ENCODE data around the gene WDR72. TPM values are rescaled to one million over a fixed set of nuclear protein-coding genes. Genes with fewer than 3 reads are reported as not detected.

The WDR72 gene
- total and polyA plus RNA-seq, 4 donors: 0.10 to 0.97 (median 0.45) TPM

DNA sequence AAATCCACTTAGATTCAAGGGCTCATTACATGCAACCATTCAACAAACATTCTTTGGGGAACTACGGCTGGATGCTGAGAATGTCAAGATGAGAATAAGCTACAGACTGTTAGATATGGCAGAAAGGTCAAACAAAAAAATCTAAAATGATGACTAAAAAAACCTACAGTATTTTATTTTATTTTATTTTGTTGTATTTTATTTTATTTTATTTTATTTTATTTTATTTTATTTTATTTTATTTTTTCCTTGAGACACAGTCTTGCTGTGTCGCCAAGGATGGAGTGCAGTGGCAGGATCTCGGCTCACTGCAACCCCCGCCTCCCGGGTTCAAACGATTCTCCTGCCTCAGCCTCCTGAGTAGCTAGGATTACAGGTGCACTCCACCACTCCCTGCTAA is 46.2 kb downstream of the WDR72 start:
- Histone ChIP-seq H3K36me3 (ENCODE audit: control insufficient read depth in 4 of 4, insufficient read depth in 4 of 4, low read length in 4 of 4) (no peaks in the 10 kb centered on the region), H3K9me3 (ENCODE audit: control insufficient read depth in 4 of 4, insufficient read depth in 3 of 4, low read length in 3 of 4) (no peaks in the 10 kb centered on the region), H3K9ac (ENCODE audit: insufficient read depth in 1 of 2, low read length in 2 of 2) (no peak overlapping the region), H3K4me1 (ENCODE audit: control insufficient read depth in 5 of 5, insufficient read depth in 5 of 5, low read length in 5 of 5) (no peaks in the 10 kb centered on the region), H3K27me3 (ENCODE audit: control insufficient read depth in 3 of 3, insufficient read depth in 3 of 3, low read length in 2 of 3) (no peaks in the 10 kb centered on the region), H3K27ac (ENCODE audit: low read depth in 1 of 2, low read length in 1 of 2) (no peak overlapping the region), H3K4me3 (no peak overlapping the region)
- 91 to 93% methylated on average over 6 of the region's 6 CpGs for WGBS, 2 donors
- TF ChIP-seq, protein P1, sequence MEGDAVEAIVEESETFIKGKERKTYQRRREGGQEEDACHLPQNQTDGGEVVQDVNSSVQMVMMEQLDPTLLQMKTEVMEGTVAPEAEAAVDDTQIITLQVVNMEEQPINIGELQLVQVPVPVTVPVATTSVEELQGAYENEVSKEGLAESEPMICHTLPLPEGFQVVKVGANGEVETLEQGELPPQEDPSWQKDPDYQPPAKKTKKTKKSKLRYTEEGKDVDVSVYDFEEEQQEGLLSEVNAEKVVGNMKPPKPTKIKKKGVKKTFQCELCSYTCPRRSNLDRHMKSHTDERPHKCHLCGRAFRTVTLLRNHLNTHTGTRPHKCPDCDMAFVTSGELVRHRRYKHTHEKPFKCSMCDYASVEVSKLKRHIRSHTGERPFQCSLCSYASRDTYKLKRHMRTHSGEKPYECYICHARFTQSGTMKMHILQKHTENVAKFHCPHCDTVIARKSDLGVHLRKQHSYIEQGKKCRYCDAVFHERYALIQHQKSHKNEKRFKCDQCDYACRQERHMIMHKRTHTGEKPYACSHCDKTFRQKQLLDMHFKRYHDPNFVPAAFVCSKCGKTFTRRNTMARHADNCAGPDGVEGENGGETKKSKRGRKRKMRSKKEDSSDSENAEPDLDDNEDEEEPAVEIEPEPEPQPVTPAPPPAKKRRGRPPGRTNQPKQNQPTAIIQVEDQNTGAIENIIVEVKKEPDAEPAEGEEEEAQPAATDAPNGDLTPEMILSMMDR (IDR thresholded peaks at IDR 0.05; ENCODE audit: control extremely low read depth, extremely low read depth): no peak
- ATAC-seq (ENCODE audit: insufficient read depth, low FRiP score) (no peak), DNase-seq (no peak)

DNA sequence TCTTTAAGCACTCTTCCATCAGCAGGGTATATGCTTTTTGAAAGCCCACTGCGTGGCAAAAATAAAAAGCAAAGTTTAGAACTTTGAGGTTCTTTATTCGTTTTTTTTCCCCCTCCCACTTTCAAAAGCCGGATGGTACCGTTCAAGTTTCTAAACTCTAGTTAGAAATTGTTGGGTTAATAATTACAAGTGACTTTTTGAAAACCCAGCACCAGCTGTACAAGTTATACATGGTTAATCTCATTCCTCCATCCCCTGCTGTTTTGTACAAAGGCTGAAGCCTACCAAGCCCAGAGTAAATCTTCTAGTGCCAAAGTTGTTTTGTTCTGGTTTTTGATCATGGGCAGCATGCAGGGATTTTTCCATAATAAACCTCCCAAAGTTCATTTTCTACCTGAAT is 48.6 kb downstream of the WDR72 start:
- H3K36me3 ChIP-seq (ENCODE audit: control insufficient read depth in 4 of 4, insufficient read depth in 4 of 4, low read length in 4 of 4): no peaks in the 10 kb centered on the region
- no peak overlapping the region for H3K4me3 ChIP-seq
- H3K27ac ChIP-seq (ENCODE audit: low read depth in 1 of 2, low read length in 1 of 2): no peak overlapping the region
- no peaks in the 10 kb centered on the region for H3K9me3 ChIP-seq (ENCODE audit: control insufficient read depth in 4 of 4, insufficient read depth in 3 of 4, low read length in 3 of 4)
- TF ChIP-seq, protein P1 (IDR thresholded peaks at IDR 0.05; ENCODE audit: control extremely low read depth, extremely low read depth): no peak
- H3K9ac ChIP-seq (ENCODE audit: insufficient read depth in 1 of 2, low read length in 2 of 2): no peak overlapping the region
- no peak for ATAC-seq (ENCODE audit: insufficient read depth, low FRiP score)
- WGBS, 2 donors: 60 to 89% methylated on average over 4 of the region's 4 CpGs
- peak in 1 of 3 donors; percentile 40 for DNase-seq
- no peaks in the 10 kb centered on the region for H3K4me1 ChIP-seq (ENCODE audit: control insufficient read depth in 5 of 5, insufficient read depth in 5 of 5, low read length in 5 of 5)
- no peaks in the 10 kb centered on the region for H3K27me3 ChIP-seq (ENCODE audit: control insufficient read depth in 3 of 3, insufficient read depth in 3 of 3, low read length in 2 of 3)

DNA sequence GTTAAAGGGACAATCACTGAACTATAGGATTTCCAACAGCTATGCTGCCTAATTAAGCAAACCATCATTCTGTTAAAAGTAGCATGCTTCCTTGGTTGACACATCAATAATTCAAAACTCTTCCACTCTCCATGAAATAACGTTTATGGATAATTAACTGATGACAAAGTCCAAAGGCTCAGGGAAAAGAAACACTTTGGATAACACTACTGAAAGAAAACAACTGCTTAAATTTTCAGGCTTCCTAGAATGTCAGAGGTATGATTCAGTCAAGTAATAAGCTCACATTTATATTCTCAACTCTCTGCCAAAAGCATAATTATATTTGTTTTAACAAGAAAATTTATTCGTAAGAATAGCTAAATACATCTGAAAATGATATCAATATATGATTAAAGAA is 49.6 kb downstream of the WDR72 start:
- Histone ChIP-seq H3K27ac (ENCODE audit: low read depth in 1 of 2, low read length in 1 of 2) (no peak overlapping the region), H3K4me1 (ENCODE audit: control insufficient read depth in 5 of 5, insufficient read depth in 5 of 5, low read length in 5 of 5) (no peaks in the 10 kb centered on the region), H3K4me3 (no peak overlapping the region), H3K36me3 (ENCODE audit: control insufficient read depth in 4 of 4, insufficient read depth in 4 of 4, low read length in 4 of 4) (no peaks in the 10 kb centered on the region), H3K9ac (ENCODE audit: insufficient read depth in 1 of 2, low read length in 2 of 2) (no peak overlapping the region), H3K27me3 (ENCODE audit: control insufficient read depth in 3 of 3, insufficient read depth in 3 of 3, low read length in 2 of 3) (no peaks in the 10 kb centered on the region), H3K9me3 (ENCODE audit: control insufficient read depth in 4 of 4, insufficient read depth in 3 of 4, low read length in 3 of 4) (no peaks in the 10 kb centered on the region)
- WGBS, 2 donors: 54 to 70% methylated on average over 2 of the region's 2 CpGs
- ATAC-seq (ENCODE audit: insufficient read depth, low FRiP score): no peak
- DNase-seq: no peak
- TF ChIP-seq, protein P1 (IDR thresholded peaks at IDR 0.05; ENCODE audit: control extremely low read depth, extremely low read depth): no peak

DNA sequence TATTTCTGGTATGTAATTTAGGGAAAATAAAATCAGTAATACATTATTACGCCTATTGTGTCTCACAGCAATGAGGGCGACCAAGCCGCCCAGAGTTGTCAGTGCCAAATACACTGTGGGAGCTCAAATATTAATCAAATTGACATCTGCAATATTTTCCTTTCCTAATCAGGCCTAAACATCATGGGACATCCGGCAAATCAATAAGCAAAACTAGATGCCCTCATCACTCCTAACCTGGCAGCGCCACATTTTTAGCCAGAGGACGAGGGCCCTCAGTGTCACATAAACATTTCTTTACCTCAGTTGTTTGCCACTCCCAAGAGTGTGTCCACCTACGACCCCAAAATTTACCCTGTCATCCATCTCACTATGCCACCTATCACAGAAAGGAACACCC is 64.1 kb downstream of the WDR72 start:
- Histone ChIP-seq H3K36me3 (ENCODE audit: control insufficient read depth in 4 of 4, insufficient read depth in 4 of 4, low read length in 4 of 4) (no peaks in the 10 kb centered on the region), H3K27ac (ENCODE audit: low read depth in 1 of 2, low read length in 1 of 2) (no peak overlapping the region), H3K4me1 (ENCODE audit: control insufficient read depth in 5 of 5, insufficient read depth in 5 of 5, low read length in 5 of 5) (peaks cover 0 to 6% (median 0%) of the 10 kb centered on the region in 5 donors), H3K27me3 (ENCODE audit: control insufficient read depth in 3 of 3, insufficient read depth in 3 of 3, low read length in 2 of 3) (no peaks in the 10 kb centered on the region), H3K9ac (ENCODE audit: insufficient read depth in 1 of 2, low read length in 2 of 2) (no peak overlapping the region), H3K9me3 (ENCODE audit: control insufficient read depth in 4 of 4, insufficient read depth in 3 of 4, low read length in 3 of 4) (peaks cover 0 to 2% (median 0%) of the 10 kb centered on the region in 4 donors), H3K4me3 (no peak overlapping the region)
- no peak for ATAC-seq (ENCODE audit: insufficient read depth, low FRiP score)
- DNase-seq: no peak
- TF ChIP-seq, protein P1 (IDR thresholded peaks at IDR 0.05; ENCODE audit: control extremely low read depth, extremely low read depth): no peak
- 80 to 88% methylated on average over 7 of the region's 7 CpGs for WGBS, 2 donors

Data from lung (tissue), 12 donors.